Stimulated activated CD8-positive, alpha-beta memory T cell treated with anti-CD3 and anti-CD28 coated beads, Interleukin-4, amount 100 ng/mL, for 4 hours (primary cell): ENCODE data around the gene MDGA2.
"Not testable (repeated sequence)": the region's sequence is repeated elsewhere in the genome, so short reads cannot be mapped to it uniquely, and the experiment has no call there.

Experiments
- DNase-seq, 2 donors: peaks; one replicate each; pipeline ENCODE4 v3.0.0-alpha.2; 2020; ENCODE audit warnings: low read depth in 2 of 2, low spot score in 1 of 2

MDGA2 gene

GRCh38 chr14:47246367-47246766 lies 429.0 kb downstream of the MDGA2 start:
- no peak for DNase-seq

GRCh38 chr14:47242579-47242978 lies 432.8 kb downstream of the MDGA2 start:
- not testable (repeated sequence) for DNase-seq

GRCh38 chr14:47240748-47241437 lies 434.5 kb downstream of the MDGA2 start:
- DNase-seq, result no peak

GRCh38 chr14:47235619-47236018 lies 439.8 kb downstream of the MDGA2 start:
- no peak for DNase-seq

GRCh38 chr14:47226877-47227520 lies 448.4 kb downstream of the MDGA2 start:
- no peak for DNase-seq

- DNase-seq, result no peak
Observed at GRCh38 chr14:47223656-47224055, 451.7 kb downstream of the MDGA2 start.

- no peak for DNase-seq
Observed at GRCh38 chr14:47220096-47220495, 455.3 kb downstream of the MDGA2 start.

GRCh38 chr14:47211263-47211662 lies 464.1 kb downstream of the MDGA2 start:
- no peak for DNase-seq

GRCh38 chr14:47210099-47210498 lies 465.3 kb downstream of the MDGA2 start:
- DNase-seq, result no peak

- no peak for DNase-seq
Observed at GRCh38 chr14:47208434-47208833, 467.0 kb downstream of the MDGA2 start.

GRCh38 chr14:47207617-47208016 lies 467.8 kb downstream of the MDGA2 start:
- no peak for DNase-seq

- no peak for DNase-seq
Observed at GRCh38 chr14:47200740-47201139, 474.7 kb downstream of the MDGA2 start.

GRCh38 chr14:47195582-47195981 lies 479.8 kb downstream of the MDGA2 start:
- DNase-seq, result no peak

GRCh38 chr14:47194055-47194454 lies 481.4 kb downstream of the MDGA2 start:
- DNase-seq, result no peak

- DNase-seq, result not testable (repeated sequence)
Observed at GRCh38 chr14:47192203-47192602, 483.2 kb downstream of the MDGA2 start.

- no peak for DNase-seq
Observed at GRCh38 chr14:47191700-47192099, 483.7 kb downstream of the MDGA2 start.

- no peak for DNase-seq
Observed at GRCh38 chr14:47189911-47190484, 485.4 kb downstream of the MDGA2 start.

- DNase-seq, result no peak
Observed at GRCh38 chr14:47186486-47186885, 488.9 kb downstream of the MDGA2 start.

GRCh38 chr14:47179906-47180305 lies 495.5 kb downstream of the MDGA2 start:
- DNase-seq, result no peak

- not testable (repeated sequence) for DNase-seq
Observed at GRCh38 chr14:47171896-47172295, 503.5 kb downstream of the MDGA2 start.

- DNase-seq, result no peak
Observed at GRCh38 chr14:47167402-47167801, 508.0 kb downstream of the MDGA2 start.

GRCh38 chr14:47155395-47155794 lies 520.0 kb downstream of the MDGA2 start:
- DNase-seq, result no peak
